HepG2 (cell line): ENCODE results near the gene CUEDC2. TPM values are rescaled to one million over a fixed set of nuclear protein-coding genes. Genes with fewer than 3 reads are reported as not detected.

ENCODE experiments used
- CBX1 ChIP-seq: IDR thresholded peaks from one replicate; pipeline ENCODE4 v1.6.1; 2016; ENCODE audit warnings: antibody characterized with exemption, low read depth
- GZF1 ChIP-seq: sonication (generic); formaldehyde crosslinking; IDR thresholded peaks from 2 replicates; pipeline ENCODE4 v1.5.1; 2020; ENCODE audit warnings: mild to moderate bottlenecking, missing genetic modification reagents
- KMT2B ChIP-seq: IDR thresholded peaks from 2 replicates; pipeline ENCODE4 v1.6.1; 2016; ENCODE audit warnings: missing genetic modification reagents, missing compliant biosample characterization
- MTA3 ChIP-seq: sonication (generic); formaldehyde crosslinking; IDR thresholded peaks from 2 replicates; pipeline ENCODE4 v1.4.0; 2020; ENCODE audit warnings: missing genetic modification reagents
- NR2C2 ChIP-seq: sonication (generic); formaldehyde crosslinking; IDR thresholded peaks from 2 replicates; pipeline ENCODE4 v1.4.0; 2020; ENCODE audit warnings: missing genetic modification reagents, mild to moderate bottlenecking, moderate library complexity, borderline replicate concordance
- TARDBP ChIP-seq: sonication (generic); formaldehyde crosslinking; IDR thresholded peaks from 2 replicates; pipeline ENCODE4 v1.8.0; 2022; ENCODE audit warnings: mild to moderate bottlenecking, missing genetic modification reagents
- TMF1 ChIP-seq: sonication (generic); formaldehyde crosslinking; IDR thresholded peaks from 2 replicates; pipeline ENCODE4 v1.8.1; 2022; ENCODE audit warnings: low read depth, missing genetic modification reagents
- YEATS4 ChIP-seq: sonication (generic); formaldehyde crosslinking; IDR thresholded peaks from 2 replicates; pipeline ENCODE4 v1.4.0; 2020; ENCODE audit warnings: missing genetic modification reagents, borderline replicate concordance
- ZNF253 ChIP-seq: sonication (generic); formaldehyde crosslinking; IDR thresholded peaks from 2 replicates; pipeline ENCODE4 v1.8.0; 2022; ENCODE audit warnings: mild to moderate bottlenecking, missing genetic modification reagents, borderline replicate concordance
- ZNF317 ChIP-seq: sonication (generic); formaldehyde crosslinking; IDR thresholded peaks from 2 replicates; pipeline ENCODE4 v1.5.0; 2020; ENCODE audit warnings: mild to moderate bottlenecking, missing genetic modification reagents
- ZNF34 ChIP-seq: sonication (generic); formaldehyde crosslinking; IDR thresholded peaks from 2 replicates; pipeline ENCODE4 v1.4.0; 2020; ENCODE audit warnings: mild to moderate bottlenecking, missing genetic modification reagents, borderline replicate concordance
- ZNF382 ChIP-seq: sonication (generic); formaldehyde crosslinking; IDR thresholded peaks from 2 replicates; pipeline ENCODE4 v1.5.0; 2020; ENCODE audit warnings: missing genetic modification reagents, mild to moderate bottlenecking, borderline replicate concordance
- ZNF547 ChIP-seq: sonication (generic); formaldehyde crosslinking; IDR thresholded peaks from 2 replicates; pipeline ENCODE4 v1.5.1; 2020; ENCODE audit warnings: mild to moderate bottlenecking, missing genetic modification reagents
- ZNF816 ChIP-seq: sonication (generic); formaldehyde crosslinking; IDR thresholded peaks from 2 replicates; pipeline ENCODE4 v1.8.0; 2022; ENCODE audit warnings: missing genetic modification reagents, mild to moderate bottlenecking, borderline replicate concordance
- polyA plus RNA-seq, 8 experiments: library from polyadenylated mRNA; depleted of rRNA in 3 of 8; stranded (reverse) in 7 of 8; unstranded in 1 of 8; fragments of >200 nt; fragmentation: Illumina TruSeq in 4 of 8; extraction: Trizol in 4 of 8; gene quantifications; 2 replicates each; pipeline versions ENCODE4 v1.2.1 to v1.2.3, GENCODE V29; 2011 to 2016; ENCODE audit warnings: low read depth in 4 of 8, missing spikeins in 1 of 8, mixed read lengths in 1 of 8; ENCODE audit not compliant: insufficient read depth in 1 of 8
- total RNA-seq, 5 experiments: library from RNA; depleted of rRNA; stranded (reverse); fragments of >200 nt; fragmentation: Illumina TruSeq; extraction: Trizol; gene quantifications; 2 replicates each; pipeline ENCODE4 v1.2.3, GENCODE V29; 2016; ENCODE audit warnings: low read depth in 1 of 5
- TF ChIP-seq, protein P1 (sequence below): sonication (generic); formaldehyde crosslinking; IDR thresholded peaks from 2 replicates; pipeline ENCODE4 v1.4.0; 2020; ENCODE audit warnings: missing genetic modification reagents, borderline replicate concordance
- TF ChIP-seq, protein P2 (sequence below): sonication (generic); formaldehyde crosslinking; IDR thresholded peaks from 2 replicates; pipeline ENCODE4 v1.5.1; 2020; ENCODE audit warnings: mild to moderate bottlenecking, moderate library complexity, missing genetic modification reagents
- TF ChIP-seq, protein P3 (sequence below): sonication (generic); formaldehyde crosslinking; IDR thresholded peaks from 2 replicates; pipeline ENCODE4 v1.5.0; 2020; ENCODE audit warnings: missing genetic modification reagents, mild to moderate bottlenecking, borderline replicate concordance
- TF ChIP-seq, protein P4 (sequence below): fragments of 450-650 bp; IDR thresholded peaks from 2 replicates; pipeline ENCODE4 v1.6.1; 2016

CUEDC2 gene
- total and polyA plus RNA-seq, 2 of the 13 experiments (the other 11 are each of a cell fraction or from before 2014, with no cell fraction given) = 13.1 to 18.4 TPM

DNA sequence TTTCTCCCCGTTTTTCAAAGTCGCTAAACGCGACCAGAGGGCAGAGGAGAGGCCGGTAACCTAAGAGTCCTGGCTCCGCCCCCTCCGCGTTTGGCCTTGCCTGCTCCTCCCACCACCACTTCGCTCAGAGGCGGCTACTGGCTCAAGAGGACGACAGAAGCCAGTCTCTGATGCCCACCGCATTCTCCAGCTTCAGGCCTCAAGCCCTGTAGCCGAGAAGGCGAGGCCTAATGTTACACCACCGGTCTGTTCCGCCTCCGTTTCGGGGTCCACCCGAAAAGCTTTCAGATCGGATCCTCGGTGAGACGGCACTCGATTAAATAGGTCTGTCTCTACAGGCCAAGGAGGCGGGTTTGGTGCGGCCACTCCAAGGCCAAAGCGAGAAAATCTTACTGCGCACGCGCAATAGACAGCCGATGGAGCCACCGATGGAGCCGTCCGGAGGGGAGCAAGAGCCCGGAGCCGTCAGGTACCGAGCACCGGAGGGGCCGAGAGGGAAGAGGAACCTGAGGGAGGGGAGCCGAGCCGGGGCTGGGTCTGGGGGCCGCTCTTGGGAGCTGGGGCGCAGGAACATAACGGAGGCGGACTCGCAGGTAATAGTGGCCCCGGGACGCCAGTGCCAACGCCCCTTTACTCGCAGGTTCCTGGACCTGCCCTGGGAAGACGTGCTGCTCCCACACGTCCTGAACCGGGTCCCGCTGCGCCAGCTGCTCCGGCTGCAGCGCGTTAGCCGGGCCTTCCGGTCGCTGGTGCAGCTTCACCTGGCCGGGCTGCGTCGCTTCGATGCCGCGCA lies 11.5 kb downstream of the CUEDC2 start, which contains the start of gene FBXL15 (continued):
- TF ChIP-seq, protein P1, sequence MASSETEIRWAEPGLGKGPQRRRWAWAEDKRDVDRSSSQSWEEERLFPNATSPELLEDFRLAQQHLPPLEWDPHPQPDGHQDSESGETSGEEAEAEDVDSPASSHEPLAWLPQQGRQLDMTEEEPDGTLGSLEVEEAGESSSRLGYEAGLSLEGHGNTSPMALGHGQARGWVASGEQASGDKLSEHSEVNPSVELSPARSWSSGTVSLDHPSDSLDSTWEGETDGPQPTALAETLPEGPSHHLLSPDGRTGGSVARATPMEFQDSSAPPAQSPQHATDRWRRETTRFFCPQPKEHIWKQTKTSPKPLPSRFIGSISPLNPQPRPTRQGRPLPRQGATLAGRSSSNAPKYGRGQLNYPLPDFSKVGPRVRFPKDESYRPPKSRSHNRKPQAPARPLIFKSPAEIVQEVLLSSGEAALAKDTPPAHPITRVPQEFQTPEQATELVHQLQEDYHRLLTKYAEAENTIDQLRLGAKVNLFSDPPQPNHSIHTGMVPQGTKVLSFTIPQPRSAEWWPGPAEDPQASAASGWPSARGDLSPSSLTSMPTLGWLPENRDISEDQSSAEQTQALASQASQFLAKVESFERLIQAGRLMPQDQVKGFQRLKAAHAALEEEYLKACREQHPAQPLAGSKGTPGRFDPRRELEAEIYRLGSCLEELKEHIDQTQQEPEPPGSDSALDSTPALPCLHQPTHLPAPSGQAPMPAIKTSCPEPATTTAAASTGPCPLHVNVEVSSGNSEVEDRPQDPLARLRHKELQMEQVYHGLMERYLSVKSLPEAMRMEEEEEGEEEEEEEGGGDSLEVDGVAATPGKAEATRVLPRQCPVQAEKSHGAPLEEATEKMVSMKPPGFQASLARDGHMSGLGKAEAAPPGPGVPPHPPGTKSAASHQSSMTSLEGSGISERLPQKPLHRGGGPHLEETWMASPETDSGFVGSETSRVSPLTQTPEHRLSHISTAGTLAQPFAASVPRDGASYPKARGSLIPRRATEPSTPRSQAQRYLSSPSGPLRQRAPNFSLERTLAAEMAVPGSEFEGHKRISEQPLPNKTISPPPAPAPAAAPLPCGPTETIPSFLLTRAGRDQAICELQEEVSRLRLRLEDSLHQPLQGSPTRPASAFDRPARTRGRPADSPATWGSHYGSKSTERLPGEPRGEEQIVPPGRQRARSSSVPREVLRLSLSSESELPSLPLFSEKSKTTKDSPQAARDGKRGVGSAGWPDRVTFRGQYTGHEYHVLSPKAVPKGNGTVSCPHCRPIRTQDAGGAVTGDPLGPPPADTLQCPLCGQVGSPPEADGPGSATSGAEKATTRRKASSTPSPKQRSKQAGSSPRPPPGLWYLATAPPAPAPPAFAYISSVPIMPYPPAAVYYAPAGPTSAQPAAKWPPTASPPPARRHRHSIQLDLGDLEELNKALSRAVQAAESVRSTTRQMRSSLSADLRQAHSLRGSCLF (CRISPR knock-in tag) = 0 out of 2 replicates have a peak, but pooled peaks have one; percentile 26
- TF ChIP-seq, protein P2, sequence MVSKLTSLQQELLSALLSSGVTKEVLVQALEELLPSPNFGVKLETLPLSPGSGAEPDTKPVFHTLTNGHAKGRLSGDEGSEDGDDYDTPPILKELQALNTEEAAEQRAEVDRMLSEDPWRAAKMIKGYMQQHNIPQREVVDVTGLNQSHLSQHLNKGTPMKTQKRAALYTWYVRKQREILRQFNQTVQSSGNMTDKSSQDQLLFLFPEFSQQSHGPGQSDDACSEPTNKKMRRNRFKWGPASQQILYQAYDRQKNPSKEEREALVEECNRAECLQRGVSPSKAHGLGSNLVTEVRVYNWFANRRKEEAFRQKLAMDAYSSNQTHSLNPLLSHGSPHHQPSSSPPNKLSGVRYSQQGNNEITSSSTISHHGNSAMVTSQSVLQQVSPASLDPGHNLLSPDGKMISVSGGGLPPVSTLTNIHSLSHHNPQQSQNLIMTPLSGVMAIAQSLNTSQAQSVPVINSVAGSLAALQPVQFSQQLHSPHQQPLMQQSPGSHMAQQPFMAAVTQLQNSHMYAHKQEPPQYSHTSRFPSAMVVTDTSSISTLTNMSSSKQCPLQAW (CRISPR knock-in tag) = peak; percentile 76
- TF ChIP-seq, protein P3, sequence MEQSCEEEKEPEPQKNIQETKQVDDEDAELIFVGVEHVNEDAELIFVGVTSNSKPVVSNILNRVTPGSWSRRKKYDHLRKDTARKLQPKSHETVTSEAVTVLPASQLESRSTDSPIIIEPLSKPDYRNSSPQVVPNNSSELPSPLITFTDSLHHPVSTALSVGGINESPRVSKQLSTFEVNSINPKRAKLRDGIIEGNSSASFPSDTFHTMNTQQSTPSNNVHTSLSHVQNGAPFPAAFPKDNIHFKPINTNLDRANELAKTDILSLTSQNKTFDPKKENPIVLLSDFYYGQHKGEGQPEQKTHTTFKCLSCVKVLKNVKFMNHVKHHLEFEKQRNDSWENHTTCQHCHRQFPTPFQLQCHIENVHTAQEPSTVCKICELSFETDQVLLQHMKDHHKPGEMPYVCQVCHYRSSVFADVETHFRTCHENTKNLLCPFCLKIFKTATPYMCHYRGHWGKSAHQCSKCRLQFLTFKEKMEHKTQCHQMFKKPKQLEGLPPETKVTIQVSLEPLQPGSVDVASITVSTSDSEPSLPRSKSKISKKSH (CRISPR knock-in tag) = no peak; the same call in none of the 2 replicates
- TF ChIP-seq YEATS4 (CRISPR knock-in tag) = peak; percentile 94
- peak; percentile 79 for TF ChIP-seq KMT2B (CRISPR knock-in tag)
- TF ChIP-seq NR2C2 (CRISPR knock-in tag) = peak; percentile 81; the same call in 1 of the 2 replicates
- TF ChIP-seq TARDBP = peak; percentile 96
- TF ChIP-seq ZNF547 (CRISPR knock-in tag) = peak; percentile 35
- TF ChIP-seq GZF1 (CRISPR knock-in tag) = peak; percentile 64; the same call in 1 of the 2 replicates
- no peak for TF ChIP-seq ZNF382
- TF ChIP-seq CBX1 = peak; percentile 30
- TF ChIP-seq ZNF816 (CRISPR knock-in tag) = no peak
- TF ChIP-seq, protein P4, sequence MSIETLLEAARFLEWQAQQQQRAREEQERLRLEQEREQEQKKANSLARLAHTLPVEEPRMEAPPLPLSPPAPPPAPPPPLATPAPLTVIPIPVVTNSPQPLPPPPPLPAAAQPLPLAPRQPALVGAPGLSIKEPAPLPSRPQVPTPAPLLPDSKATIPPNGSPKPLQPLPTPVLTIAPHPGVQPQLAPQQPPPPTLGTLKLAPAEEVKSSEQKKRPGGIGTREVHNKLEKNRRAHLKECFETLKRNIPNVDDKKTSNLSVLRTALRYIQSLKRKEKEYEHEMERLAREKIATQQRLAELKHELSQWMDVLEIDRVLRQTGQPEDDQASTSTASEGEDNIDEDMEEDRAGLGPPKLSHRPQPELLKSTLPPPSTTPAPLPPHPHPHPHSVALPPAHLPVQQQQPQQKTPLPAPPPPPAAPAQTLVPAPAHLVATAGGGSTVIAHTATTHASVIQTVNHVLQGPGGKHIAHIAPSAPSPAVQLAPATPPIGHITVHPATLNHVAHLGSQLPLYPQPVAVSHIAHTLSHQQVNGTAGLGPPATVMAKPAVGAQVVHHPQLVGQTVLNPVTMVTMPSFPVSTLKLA = no peak
- TF ChIP-seq MTA3 (CRISPR knock-in tag) = no peak
- no peak for TF ChIP-seq ZNF253 (CRISPR knock-in tag)
- peak; percentile 83; the same call in 1 of the 2 replicates for TF ChIP-seq TMF1 (CRISPR knock-in tag)
- 0 out of 2 replicates have a peak, but pooled peaks have one; percentile 28 for TF ChIP-seq ZNF317 (CRISPR knock-in tag)
- peak; percentile 90; the same call in 1 of the 2 replicates for TF ChIP-seq ZNF34 (CRISPR knock-in tag)
